ENCODE data around the gene GHRH.
A peak's percentile ranks its signal among the peaks of the same experiment; 100 is the strongest.

GHRH gene

DNA sequence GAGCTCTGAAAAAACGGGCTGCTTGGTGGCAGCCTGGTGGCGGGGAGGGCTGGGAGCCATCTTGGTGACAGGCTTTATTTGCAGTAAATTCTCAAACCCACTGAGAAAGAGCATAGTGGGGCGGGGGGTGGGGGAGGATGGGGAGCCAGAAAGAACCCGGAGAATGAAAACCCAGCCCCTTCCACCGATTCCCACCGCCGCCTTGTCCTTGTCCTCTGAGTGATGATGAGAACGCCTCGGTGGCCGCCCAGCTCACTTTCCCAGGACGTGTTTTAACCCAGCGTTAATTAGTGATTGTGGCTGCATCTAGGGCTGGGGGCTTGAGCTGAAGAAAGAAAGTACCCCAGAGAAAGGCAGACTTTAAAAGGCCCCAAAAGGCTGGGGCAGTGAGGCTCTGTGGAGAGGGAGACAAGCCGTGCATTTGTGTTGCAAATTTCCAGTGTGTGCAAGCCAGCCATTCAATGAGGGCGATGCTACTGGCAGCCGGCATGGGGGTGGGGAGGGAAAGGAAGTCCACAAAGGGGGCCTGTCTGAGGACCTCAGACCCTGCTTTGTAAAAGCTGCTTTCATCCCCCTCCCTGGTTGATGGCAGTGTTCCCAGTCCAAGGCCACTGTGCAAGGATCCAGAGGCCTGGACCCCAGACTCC lies 6.2 kb upstream of the GHRH start:
- in situ Hi-C loops (cut with HindIII; ENCODE audit: low pct_unique_long_range_greater_than_20kb, low sequenced_read_pairs), result no loop called here
- DNase-seq (ENCODE audit: low read depth in 1 of 2, low spot score in 1 of 2), result no peak
- no peak for TF ChIP-seq JUND (IDR thresholded peaks at IDR 0.05; ENCODE audit: low read depth)

DNA sequence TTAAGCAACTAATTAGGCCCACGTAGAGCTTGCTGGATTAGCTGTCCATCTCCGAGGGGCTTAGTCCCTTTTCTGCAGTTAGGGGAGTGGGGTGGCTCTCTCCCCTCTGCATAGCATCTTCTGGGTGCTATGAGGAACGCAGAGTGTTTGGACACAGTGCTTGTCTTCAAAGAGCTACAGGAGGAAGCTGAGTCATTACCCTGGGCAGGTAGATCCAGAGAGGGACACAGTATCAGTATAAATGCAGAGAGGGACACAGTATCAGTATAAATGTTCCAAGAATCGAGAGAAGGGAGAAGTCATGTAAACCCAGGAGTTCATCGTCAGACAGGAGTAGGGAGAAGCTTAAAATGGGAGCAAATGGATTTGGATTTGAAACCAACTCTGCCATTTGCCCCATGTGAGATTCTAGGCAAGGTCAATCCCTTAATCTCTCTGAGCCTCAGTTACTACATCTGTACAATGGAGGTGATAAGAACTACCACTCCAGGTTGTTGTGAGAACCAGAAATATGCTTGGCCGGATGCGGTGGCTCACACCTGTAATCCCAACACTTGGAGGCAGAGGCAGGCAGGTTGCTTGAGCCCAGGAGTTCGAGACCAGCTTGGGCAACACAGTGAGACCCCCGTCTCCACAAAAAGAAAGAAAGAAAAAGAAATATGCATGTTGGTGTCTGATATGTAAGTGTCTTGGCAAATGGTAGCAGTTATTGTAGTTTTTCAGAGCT lies 5.5 kb upstream of the GHRH start:
- in situ Hi-C loops (cut with HindIII; ENCODE audit: low pct_unique_long_range_greater_than_20kb, low sequenced_read_pairs), result no loop called here
- TF ChIP-seq JUND (IDR thresholded peaks at IDR 0.05; ENCODE audit: low read depth), result no peak
- no peak for DNase-seq (ENCODE audit: low read depth in 1 of 2, low spot score in 1 of 2)

DNA sequence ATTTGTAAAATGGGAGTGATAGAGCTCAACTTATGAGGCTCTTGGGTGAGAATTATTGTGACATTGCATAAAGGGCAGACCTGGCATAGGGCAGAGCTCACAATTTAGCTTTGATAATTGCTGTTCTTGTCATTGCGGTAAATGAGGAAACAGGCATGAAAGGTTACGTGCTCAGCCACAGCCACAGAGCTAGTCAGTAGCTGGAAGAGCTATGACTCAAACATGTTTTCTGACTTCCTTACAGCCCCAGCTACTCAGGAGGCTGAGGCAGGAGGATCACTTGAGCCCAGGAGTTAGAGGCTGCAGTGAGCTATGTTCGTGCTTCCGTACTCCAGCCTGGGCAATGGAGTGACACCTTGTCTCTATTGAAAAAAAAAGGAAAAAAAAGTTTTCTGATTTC lies 3.5 kb upstream of the GHRH start:
- in situ Hi-C loops (cut with HindIII; ENCODE audit: low pct_unique_long_range_greater_than_20kb, low sequenced_read_pairs), result no loop called here
- DNase-seq (ENCODE audit: low read depth in 1 of 2, low spot score in 1 of 2), result peak in 1 of 2 experiments; percentile 22
- no peak for TF ChIP-seq JUND (IDR thresholded peaks at IDR 0.05; ENCODE audit: low read depth)

DNA sequence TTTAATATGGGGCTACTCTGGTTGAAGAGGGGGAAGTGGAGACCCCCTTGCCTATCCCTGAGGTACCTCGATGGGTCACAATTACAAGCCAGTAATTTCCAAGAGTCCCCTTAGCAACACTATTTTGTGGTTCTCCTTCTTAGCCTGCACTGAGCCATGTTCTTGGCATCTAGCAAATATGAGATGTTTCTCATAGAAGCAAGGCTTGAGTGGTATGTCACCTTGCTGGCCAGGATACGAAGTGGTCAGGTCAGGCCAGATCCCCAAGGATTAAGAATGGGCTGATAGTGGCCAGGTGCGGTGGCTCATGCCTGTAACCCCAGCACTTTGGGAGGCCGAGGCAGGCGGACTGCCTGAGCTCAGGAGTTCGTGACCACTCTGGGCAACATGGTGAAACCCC lies 2.1 kb upstream of the GHRH start:
- TF ChIP-seq JUND (IDR thresholded peaks at IDR 0.05; ENCODE audit: low read depth), result no peak
- DNase-seq (ENCODE audit: low read depth in 1 of 2, low spot score in 1 of 2), result no peak
- in situ Hi-C loops (cut with HindIII; ENCODE audit: low pct_unique_long_range_greater_than_20kb, low sequenced_read_pairs), result no loop called here

DNA sequence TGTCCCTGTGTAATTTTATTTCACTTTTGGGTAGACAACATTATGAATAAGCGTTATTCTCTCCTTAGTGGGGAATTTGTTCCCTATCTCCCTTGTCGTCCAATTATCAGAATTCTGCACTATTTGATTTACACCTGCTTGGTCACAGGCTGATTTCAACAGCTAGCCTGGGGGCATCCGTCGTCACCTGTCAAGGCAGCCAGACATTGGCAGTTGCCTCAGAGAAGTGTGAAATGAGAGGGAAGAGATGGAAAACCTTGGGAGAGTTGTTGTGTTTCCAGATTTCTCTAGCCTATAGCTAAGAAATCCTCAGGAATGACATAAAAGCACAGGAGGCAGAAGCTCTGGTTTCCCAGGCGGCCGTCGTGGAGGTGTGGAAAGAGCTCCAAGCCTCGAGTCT lies 891 bp upstream of the GHRH start:
- peak in 1 of 2 experiments; percentile 47 for DNase-seq (ENCODE audit: low read depth in 1 of 2, low spot score in 1 of 2)
- TF ChIP-seq JUND (IDR thresholded peaks at IDR 0.05; ENCODE audit: low read depth), result no peak
- in situ Hi-C loops (cut with HindIII; ENCODE audit: low pct_unique_long_range_greater_than_20kb, low sequenced_read_pairs), result no loop called here

DNA sequence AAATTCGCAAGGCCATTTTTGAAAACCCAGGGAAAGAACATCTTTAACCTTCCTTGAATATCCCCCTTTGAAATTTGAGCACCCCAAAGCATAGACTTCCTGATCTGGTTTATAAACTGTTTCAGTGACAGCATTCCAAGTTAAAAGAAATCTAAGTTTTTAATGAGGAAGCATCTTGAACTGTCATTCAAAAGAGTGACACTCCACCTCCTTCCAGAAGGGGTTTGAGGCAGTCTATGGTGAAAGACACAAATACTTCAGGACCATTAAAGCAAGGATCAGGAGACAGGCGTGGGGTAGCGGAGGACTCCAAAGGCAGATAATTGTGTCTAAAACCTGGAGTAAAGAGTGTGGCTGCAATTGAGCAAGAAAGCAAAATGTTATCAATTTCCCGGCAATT lies 691 bp downstream of the GHRH start:
- DNase-seq (ENCODE audit: low read depth in 1 of 2, low spot score in 1 of 2), result no peak
- TF ChIP-seq JUND (IDR thresholded peaks at IDR 0.05; ENCODE audit: low read depth), result no peak
- in situ Hi-C loops (cut with HindIII; ENCODE audit: low pct_unique_long_range_greater_than_20kb, low sequenced_read_pairs), result no loop called here

DNA sequence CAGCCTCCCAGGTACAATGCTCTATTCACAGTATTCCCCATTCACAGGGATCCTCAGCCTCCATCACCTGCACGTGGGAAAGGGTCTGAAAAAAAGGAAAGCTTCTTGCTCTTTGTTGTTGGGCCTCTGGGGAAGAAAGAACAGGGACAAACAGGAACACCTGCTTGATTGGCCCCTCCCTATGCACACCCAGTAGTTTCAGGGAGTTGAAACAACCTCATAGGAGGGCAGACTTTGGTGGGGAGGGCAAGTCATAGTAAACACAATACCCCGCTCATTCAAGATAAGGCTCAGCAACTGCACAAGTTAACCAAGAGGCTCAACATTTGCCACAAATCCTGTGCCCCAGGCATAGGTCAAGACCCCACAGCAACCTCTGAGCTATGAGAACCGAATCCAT lies 1.7 kb downstream of the GHRH start:
- in situ Hi-C loops (cut with HindIII; ENCODE audit: low pct_unique_long_range_greater_than_20kb, low sequenced_read_pairs), result no loop called here
- no peak for DNase-seq (ENCODE audit: low read depth in 1 of 2, low spot score in 1 of 2)
- TF ChIP-seq JUND (IDR thresholded peaks at IDR 0.05; ENCODE audit: low read depth), result no peak

DNA sequence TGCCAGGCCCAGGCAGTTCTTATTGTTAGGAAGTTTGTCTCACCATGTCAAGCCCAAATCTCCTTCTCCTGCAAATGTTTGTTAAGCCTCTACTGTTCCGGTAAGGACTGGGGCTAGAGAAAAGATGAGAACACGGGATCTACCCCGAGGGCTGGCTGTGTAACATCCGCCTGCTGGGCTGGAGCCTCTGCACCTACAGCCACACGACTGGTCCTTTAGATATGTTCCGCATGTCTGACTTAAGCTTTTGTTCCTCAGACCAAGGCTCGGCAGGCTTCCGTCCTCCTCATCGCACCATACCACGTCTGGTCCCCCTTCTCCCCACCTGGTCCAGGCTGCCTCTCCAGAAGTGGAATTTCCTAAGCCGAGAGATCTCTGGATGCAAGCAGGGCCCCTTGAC lies 2.6 kb downstream of the GHRH start:
- no peak for DNase-seq (ENCODE audit: low read depth in 1 of 2, low spot score in 1 of 2)
- TF ChIP-seq JUND (IDR thresholded peaks at IDR 0.05; ENCODE audit: low read depth), result no peak
- in situ Hi-C loops (cut with HindIII; ENCODE audit: low pct_unique_long_range_greater_than_20kb, low sequenced_read_pairs), result no loop called here

DNA sequence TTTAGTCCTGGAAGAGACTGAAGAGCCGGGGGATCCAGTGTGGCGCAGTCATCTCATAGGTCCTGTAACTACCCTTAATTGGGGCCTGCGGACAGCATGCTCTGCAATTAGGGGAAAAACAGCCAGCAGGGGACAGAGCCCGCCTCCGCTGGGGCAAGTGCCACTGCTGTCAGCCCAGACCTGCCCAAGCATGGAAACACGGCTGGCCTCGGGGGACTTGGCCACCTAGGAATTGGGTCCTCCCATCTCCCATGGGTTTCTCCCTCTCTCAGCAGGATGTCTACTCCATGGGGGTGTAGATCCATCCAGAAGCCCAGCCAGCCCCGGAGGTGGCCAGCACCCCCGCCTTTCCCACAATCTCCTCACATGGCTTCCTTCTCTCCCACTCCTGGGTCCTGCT lies 3.6 kb downstream of the GHRH start:
- DNase-seq (ENCODE audit: low read depth in 1 of 2, low spot score in 1 of 2), result no peak
- TF ChIP-seq JUND (IDR thresholded peaks at IDR 0.05; ENCODE audit: low read depth), result no peak
- in situ Hi-C loops (cut with HindIII; ENCODE audit: low pct_unique_long_range_greater_than_20kb, low sequenced_read_pairs), result no loop called here

DNA sequence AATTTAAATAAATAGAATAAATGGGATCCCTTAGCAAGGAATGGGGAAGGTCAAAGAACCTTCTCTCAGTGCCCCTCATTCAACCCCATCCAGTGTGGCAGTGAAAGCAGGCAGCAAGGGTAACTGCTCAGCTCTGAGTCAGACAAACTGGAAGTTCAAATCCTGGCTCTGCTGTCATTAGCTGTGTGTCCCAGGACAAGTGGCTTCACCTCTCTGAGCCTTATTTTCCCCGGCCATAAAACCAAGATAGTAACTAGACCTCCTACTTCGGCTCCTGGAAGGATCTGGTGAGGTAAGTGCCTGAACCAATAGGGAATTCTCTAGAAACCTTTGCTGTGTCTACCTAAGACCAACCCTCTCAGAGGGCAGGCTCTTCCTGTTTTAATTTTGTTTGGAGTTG lies 4.1 kb downstream of the GHRH start:
- no peak for DNase-seq (ENCODE audit: low read depth in 1 of 2, low spot score in 1 of 2)
- in situ Hi-C loops (cut with HindIII; ENCODE audit: low pct_unique_long_range_greater_than_20kb, low sequenced_read_pairs), result no loop called here
- TF ChIP-seq JUND (IDR thresholded peaks at IDR 0.05; ENCODE audit: low read depth), result no peak

DNA sequence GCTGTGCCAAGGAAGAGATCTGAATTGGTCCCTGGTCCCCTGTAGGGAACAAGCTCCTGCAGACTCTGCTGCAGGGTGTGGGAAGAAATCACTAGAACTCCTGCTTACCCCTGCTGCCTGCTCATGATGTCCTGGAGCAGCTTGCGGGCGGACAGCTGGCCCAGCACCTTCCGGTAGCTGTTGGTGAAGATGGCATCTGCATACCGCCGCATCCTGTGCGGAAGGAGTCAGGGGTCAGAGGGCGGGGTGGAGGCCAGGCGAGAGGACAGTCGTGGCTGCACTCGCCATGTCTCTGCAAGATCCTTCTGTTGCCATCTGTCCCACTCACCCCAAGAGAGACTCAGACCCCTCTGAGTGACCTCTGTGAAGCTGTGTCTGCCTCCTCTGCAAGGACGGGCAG lies 5.3 kb downstream of the GHRH start:
- TF ChIP-seq JUND (IDR thresholded peaks at IDR 0.05; ENCODE audit: low read depth), result no peak
- DNase-seq (ENCODE audit: low read depth in 1 of 2, low spot score in 1 of 2), result no peak
- in situ Hi-C loops (cut with HindIII; ENCODE audit: low pct_unique_long_range_greater_than_20kb, low sequenced_read_pairs), result no loop called here

DNA sequence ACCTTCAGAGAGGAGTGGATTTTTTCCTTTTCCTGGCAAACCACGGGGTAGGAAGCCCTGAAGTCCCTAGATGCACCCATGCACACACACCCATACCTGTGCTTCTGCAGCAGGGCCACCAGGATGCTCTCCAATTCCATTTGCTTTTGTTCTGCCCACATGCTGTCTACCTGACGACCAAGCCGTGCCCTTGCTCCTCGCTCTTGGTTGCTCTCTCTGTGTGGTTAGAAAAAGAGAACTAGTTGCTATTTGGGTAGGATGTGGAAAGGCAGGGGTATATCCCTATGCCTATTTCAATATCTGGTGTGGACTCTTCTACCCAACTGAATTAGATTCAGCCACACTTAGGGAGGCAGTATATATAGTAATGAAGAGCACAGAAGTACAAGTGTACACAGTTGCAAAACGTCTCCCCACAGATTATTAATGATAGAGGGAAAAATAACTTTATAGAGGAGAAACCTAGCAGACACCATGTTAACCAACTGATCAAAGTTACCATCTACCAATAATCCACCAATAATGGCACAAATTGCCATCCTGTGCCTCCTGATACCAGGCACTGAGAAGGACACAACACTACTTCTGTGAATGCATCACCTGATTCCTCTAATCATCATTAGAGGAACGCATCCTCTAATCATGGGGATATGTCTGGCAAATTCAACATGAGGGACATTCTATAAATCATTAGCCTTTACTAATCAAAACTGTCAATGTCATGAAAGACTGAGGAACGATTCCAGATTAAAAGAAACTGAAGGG lies 7.3 kb downstream of the GHRH start:
- in situ Hi-C loops (cut with HindIII; ENCODE audit: low pct_unique_long_range_greater_than_20kb, low sequenced_read_pairs), result no loop called here
- no peak for DNase-seq (ENCODE audit: low read depth in 1 of 2, low spot score in 1 of 2)
- no peak for TF ChIP-seq JUND (IDR thresholded peaks at IDR 0.05; ENCODE audit: low read depth)

DNA sequence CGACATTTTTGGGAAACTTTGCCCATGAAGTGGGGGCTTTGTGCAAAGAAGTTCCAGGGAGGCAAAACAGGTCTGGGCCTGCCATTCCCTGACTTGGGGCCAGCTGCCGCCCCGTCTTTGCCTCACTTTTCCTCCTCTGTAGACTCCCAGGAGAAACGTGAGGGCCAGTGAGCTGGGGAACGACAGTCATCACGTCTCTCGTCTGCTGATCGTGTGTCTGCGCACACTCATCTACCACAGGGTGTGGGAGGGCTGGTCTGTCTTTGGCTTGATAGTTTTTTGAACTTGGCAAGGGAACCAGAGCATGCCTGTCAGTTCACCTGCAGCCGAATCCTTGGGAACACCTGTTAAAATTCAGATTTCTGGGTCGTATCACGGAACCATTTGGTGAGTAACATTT lies 8.5 kb downstream of the GHRH start:
- no peak for TF ChIP-seq JUND (IDR thresholded peaks at IDR 0.05; ENCODE audit: low read depth)
- in situ Hi-C loops (cut with HindIII; ENCODE audit: low pct_unique_long_range_greater_than_20kb, low sequenced_read_pairs), result no loop called here
- no peak for DNase-seq (ENCODE audit: low read depth in 1 of 2, low spot score in 1 of 2)

All from T47D (cell line).